ENCODE results near the gene NDUFA7. TPM values are rescaled to one million over a fixed set of nuclear protein-coding genes. Genes with fewer than 3 reads are reported as not detected.

NDUFA7 gene
- total and polyA plus RNA-seq, 2 donors (not counting 1 experiment from before 2014, with no cell fraction given) = 20.9 to 33.7 TPM

- no peak for TF ChIP-seq CTCF (conservative IDR thresholded peaks at IDR 0.05 in 1 of 2, IDR thresholded peaks at IDR 0.05 in 1 of 2; ENCODE audit: low read depth in 1 of 2, low read length in 2 of 2)
- TF ChIP-seq EZH2 (IDR thresholded peaks at IDR 0.05; ENCODE audit: low read length, missing control alignments) = no peak
- H3K4me2 ChIP-seq (ENCODE audit: extremely low read depth, insufficient read depth, low read length) = peak overlapping the region; percentile 35
Measured at GRCh38 chr19:8334458-8335342, 13.5 kb upstream of the NDUFA7 start.

GRCh38 chr19:8333767-8334457 lies 12.7 kb upstream of the NDUFA7 start:
- TF ChIP-seq CTCF (conservative IDR thresholded peaks at IDR 0.05 in 1 of 2, IDR thresholded peaks at IDR 0.05 in 1 of 2; ENCODE audit: low read depth in 1 of 2, low read length in 2 of 2) = no peak
- TF ChIP-seq EZH2 (IDR thresholded peaks at IDR 0.05; ENCODE audit: low read length, missing control alignments) = peak; percentile 75
- no peak overlapping the region for H3K4me3 ChIP-seq (replicated peaks in 1 of 4; ENCODE audit: control extremely low read depth in 1 of 4, insufficient read depth in 1 of 4, low read depth in 3 of 4, low read length in 4 of 4)
- H2AFZ ChIP-seq (ENCODE audit: low read length) = no peak overlapping the region
- no peak overlapping the region for H3K27ac ChIP-seq (ENCODE audit: insufficient read depth, low read length)
- H3K9ac ChIP-seq (ENCODE audit: insufficient read depth, low read length) = no peak overlapping the region
- no peak overlapping the region for H3K4me2 ChIP-seq (ENCODE audit: extremely low read depth, insufficient read depth, low read length)
- H3K27me3 ChIP-seq (ENCODE audit: control insufficient read depth, insufficient read depth, low read length) = peaks cover 21% of the 10 kb centered on the region
- H4K20me1 ChIP-seq (ENCODE audit: control insufficient read depth, extremely low read depth, insufficient read depth, low read length) = no peaks in the 10 kb centered on the region
- no peaks in the 10 kb centered on the region for H3K9me3 ChIP-seq (ENCODE audit: control insufficient read depth, insufficient read depth, low read depth, low read length)
- DNase-seq (ENCODE audit: low read depth in 2 of 2) = no peak
- no peaks in the 10 kb centered on the region for H3K36me3 ChIP-seq (ENCODE audit: control insufficient read depth, insufficient read depth, low read length)
- H3K79me2 ChIP-seq (ENCODE audit: control insufficient read depth, insufficient read depth, low read length) = no peaks in the 10 kb centered on the region
- no peaks in the 10 kb centered on the region for H3K4me1 ChIP-seq (ENCODE audit: control insufficient read depth, extremely low read depth, insufficient read depth, low read length)

More at GRCh38 chr19:8334458-8335342, 13.5 kb upstream of the NDUFA7 start:
- Histone ChIP-seq H3K4me1 (ENCODE audit: control insufficient read depth, extremely low read depth, insufficient read depth, low read length) (no peaks in the 10 kb centered on the region), H3K4me3 (replicated peaks in 1 of 4; ENCODE audit: control extremely low read depth in 1 of 4, insufficient read depth in 1 of 4, low read depth in 3 of 4, low read length in 4 of 4) (peak overlapping the region in 1 of 4 experiments; percentile 4), H3K9me3 (ENCODE audit: control insufficient read depth, insufficient read depth, low read depth, low read length) (no peaks in the 10 kb centered on the region), H4K20me1 (ENCODE audit: control insufficient read depth, extremely low read depth, insufficient read depth, low read length) (no peaks in the 10 kb centered on the region), H3K79me2 (ENCODE audit: control insufficient read depth, insufficient read depth, low read length) (no peaks in the 10 kb centered on the region), H3K27ac (ENCODE audit: insufficient read depth, low read length) (no peak overlapping the region), H3K36me3 (ENCODE audit: control insufficient read depth, insufficient read depth, low read length) (no peaks in the 10 kb centered on the region), H2AFZ (ENCODE audit: low read length) (no peak overlapping the region), H3K27me3 (ENCODE audit: control insufficient read depth, insufficient read depth, low read length) (peaks cover 24% of the 10 kb centered on the region), H3K9ac (ENCODE audit: insufficient read depth, low read length) (no peak overlapping the region)
- peak; percentile 73 to 77 for DNase-seq (ENCODE audit: low read depth in 2 of 2)

Data from fibroblast of lung (primary cell).